Liver (tissue), 9 donors: ENCODE results near the gene NEK6. TPM values are rescaled to one million over a fixed set of nuclear protein-coding genes. Genes with fewer than 3 reads are reported as not detected.

ENCODE experiments used
- DNase-seq: peaks from one replicate; pipeline ENCODE4 v3.0.0-alpha.2; 2017; ENCODE audit warnings: low spot score
- H3K27ac ChIP-seq, 2 donors: one replicate each; pipeline ENCODE4 v1.7.0; 2013; ENCODE audit warnings: inconsistent platforms in 2 of 2, low read length in 2 of 2, control low read depth in 1 of 2, low read depth in 1 of 2, mild to moderate bottlenecking in 1 of 2
- H3K27me3 ChIP-seq, 4 donors: one replicate each; pipeline versions ENCODE4 v1.6.1 to v1.7.0; 2013; ENCODE audit warnings: low read length in 3 of 4, inconsistent platforms in 1 of 4, mild to moderate bottlenecking in 1 of 4, moderate library complexity in 1 of 4; ENCODE audit not compliant: control insufficient read depth in 4 of 4, insufficient read depth in 4 of 4
- H3K36me3 ChIP-seq, 4 donors: one replicate each; pipeline versions ENCODE4 v1.6.1 to v1.7.0; 2013; ENCODE audit warnings: low read length in 3 of 4, mild to moderate bottlenecking in 3 of 4, low read depth in 1 of 4, moderate library complexity in 1 of 4; ENCODE audit not compliant: control insufficient read depth in 4 of 4, insufficient read depth in 3 of 4
- H3K4me1 ChIP-seq, 4 donors: one replicate each; pipeline versions ENCODE4 v1.6.1 to v1.7.0; 2013; ENCODE audit warnings: low read length in 3 of 4, mild to moderate bottlenecking in 3 of 4, moderate library complexity in 1 of 4; ENCODE audit not compliant: control insufficient read depth in 4 of 4, insufficient read depth in 4 of 4
- H3K4me3 ChIP-seq, 3 donors: one replicate each; pipeline versions ENCODE4 v1.6.1 to v1.7.0; 2013; ENCODE audit warnings: low read length in 3 of 3, control low read depth in 1 of 3, low read depth in 1 of 3, mild to moderate bottlenecking in 1 of 3
- H3K9ac ChIP-seq, 2 donors: one replicate each; pipeline ENCODE4 v1.7.0; 2013; ENCODE audit warnings: low read length in 2 of 2, mild to moderate bottlenecking in 2 of 2, moderate library complexity in 2 of 2, control low read depth in 1 of 2, low read depth in 1 of 2
- H3K9me3 ChIP-seq, 4 donors: one replicate each; pipeline versions ENCODE4 v1.6.1 to v1.7.0; 2013; ENCODE audit warnings: low read length in 3 of 4; ENCODE audit not compliant: control insufficient read depth in 4 of 4
- EGR1 ChIP-seq, 2 donors: IDR thresholded peaks; 2 replicates each; pipeline ENCODE4 v1.6.1; 2016 to 2018; ENCODE audit warnings: antibody characterized with exemption in 2 of 2, low read depth in 2 of 2
- FOXA1 ChIP-seq: IDR thresholded peaks from 2 replicates; pipeline ENCODE4 v1.6.1; 2016; ENCODE audit warnings: antibody characterized with exemption
- FOXA2 ChIP-seq: IDR thresholded peaks from 2 replicates; pipeline ENCODE4 v1.6.1; 2016; ENCODE audit warnings: antibody characterized with exemption
- GABPA ChIP-seq, 2 donors: IDR thresholded peaks in 1 of 2; conservative IDR thresholded peaks in 1 of 2; 2 replicates each; pipeline ENCODE4 v1.6.1; 2016; ENCODE audit warnings: antibody characterized with exemption in 2 of 2, mild to moderate bottlenecking in 1 of 2, moderate library complexity in 1 of 2
- HNF4G ChIP-seq: IDR thresholded peaks from 2 replicates; pipeline ENCODE4 v1.6.1; 2016; ENCODE audit warnings: antibody characterized with exemption
- JUND ChIP-seq, 2 donors: IDR thresholded peaks; 2 replicates each; pipeline ENCODE4 v1.6.1; 2016; ENCODE audit warnings: antibody characterized with exemption in 2 of 2
- NR2F2 ChIP-seq: IDR thresholded peaks from 2 replicates; pipeline ENCODE4 v1.6.1; 2016; ENCODE audit warnings: antibody characterized with exemption
- RAD21 ChIP-seq, 2 donors: IDR thresholded peaks; 2 replicates each; pipeline ENCODE4 v1.6.1; 2016; ENCODE audit warnings: antibody characterized with exemption in 2 of 2, mild to moderate bottlenecking in 2 of 2
- RXRA ChIP-seq, 2 donors: IDR thresholded peaks; 2 replicates each; pipeline ENCODE4 v1.6.1; 2017 to 2018; ENCODE audit warnings: antibody characterized with exemption in 2 of 2, mild to moderate bottlenecking in 1 of 2
- SP1 ChIP-seq: IDR thresholded peaks from 2 replicates; pipeline ENCODE4 v1.6.1; 2018; ENCODE audit warnings: antibody characterized with exemption, mild to moderate bottlenecking
- TAF1 ChIP-seq: conservative IDR thresholded peaks from 2 replicates; pipeline ENCODE4 v1.6.1; 2016; ENCODE audit warnings: antibody characterized with exemption, mild to moderate bottlenecking
- YY1 ChIP-seq: IDR thresholded peaks from 2 replicates; pipeline ENCODE4 v1.6.1; 2016; ENCODE audit warnings: antibody characterized with exemption, mild to moderate bottlenecking
- WGBS: extraction: QIAGEN DNeasy Blood & Tissue Kit; methylation state at CpG from one replicate; pipeline ENCODE4 v1.1.7; 2013; 5-methylcytosine and 5-hydroxymethylcytosine counted together
- polyA plus RNA-seq, 2 donors: library from polyadenylated mRNA; stranded (reverse) in 1 of 2; unstranded in 1 of 2; fragments of 200-250 nt in 1 of 2; fragments of >200 nt in 1 of 2; fragmentation: Nextera tagmentation in 1 of 2; extraction: Ambion mirVana in 1 of 2; gene quantifications; one replicate each; pipeline versions ENCODE4 v1.2.1 to v1.2.3, GENCODE V29; 2013 to 2015
- total RNA-seq, 2 donors: library from RNA; depleted of rRNA; stranded (reverse); fragments of >200 nt; gene quantifications; one replicate each; pipeline ENCODE4 v1.2.3, GENCODE V29; 2014
- TF ChIP-seq, protein P1 (sequence below): IDR thresholded peaks from 2 replicates; pipeline ENCODE4 v1.6.1; 2016; ENCODE audit warnings: antibody characterized with exemption
- TF ChIP-seq, protein P2 (sequence below): IDR thresholded peaks from 2 replicates; pipeline ENCODE4 v1.6.1; 2016; ENCODE audit warnings: antibody characterized with exemption
- TF ChIP-seq, protein P3 (sequence below): IDR thresholded peaks from 2 replicates; pipeline ENCODE4 v1.6.1; 2016; ENCODE audit warnings: antibody characterized with exemption, mild to moderate bottlenecking
- TF ChIP-seq, protein P4 (sequence below): IDR thresholded peaks from 2 replicates; pipeline ENCODE4 v1.6.1; 2016; ENCODE audit warnings: antibody characterized with exemption
- donor health status: healthy.
- donor health status: healthy.
- donor health status: healthy.
- donor health status: healthy.
- donor health status: healthy.

NEK6 gene
- total and polyA plus RNA-seq, 4 donors = 32.5 to 49.7 (median 42.5) TPM

DNA sequence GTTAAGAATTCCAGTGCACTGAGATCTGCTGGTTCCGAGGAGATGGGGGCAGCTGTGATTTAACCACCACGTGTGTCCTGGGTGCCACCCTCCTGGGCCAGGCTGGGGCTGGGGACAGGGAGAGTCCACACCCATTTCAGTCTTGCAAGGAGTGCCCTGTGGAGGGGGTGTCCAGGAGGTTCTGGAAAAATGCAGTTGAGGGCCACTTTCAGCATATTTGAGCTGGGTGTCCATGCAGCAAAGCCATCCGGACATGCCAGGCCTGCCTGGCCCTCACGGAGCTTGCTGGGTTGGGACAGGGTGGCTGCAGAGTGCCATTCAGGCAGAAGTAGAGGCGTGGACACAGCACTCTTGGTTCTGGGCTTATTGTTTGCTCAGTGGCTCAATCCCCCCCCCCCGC is 68.1 kb downstream of the NEK6 start:
- Histone ChIP-seq H3K36me3 (peaks cover 20 to 79% (median 41%) of the 10 kb centered on the region in 4 donors), H3K9me3 (no peaks in the 10 kb centered on the region), H3K4me1 (no peaks in the 10 kb centered on the region), H3K4me3 (no peak overlapping the region), H3K27me3 (no peaks in the 10 kb centered on the region), H3K27ac (no peak overlapping the region), H3K9ac (no peak overlapping the region)
- no peak for DNase-seq
- TF ChIP-seq FOXA1 (no peak), YY1 (no peak), NR2F2 (no peak), TAF1 (no peak), SP1 (no peak), EGR1 (IDR thresholded peaks at IDR 0.05; ENCODE audit: low read depth in 2 of 2) (no peak), HNF4G (no peak), RAD21 (IDR thresholded peaks at IDR 0.05) (no peak), JUND (IDR thresholded peaks at IDR 0.05) (no peak), RXRA (IDR thresholded peaks at IDR 0.05) (no peak), GABPA (IDR thresholded peaks at IDR 0.05 in 1 of 2, conservative IDR thresholded peaks at IDR 0.05 in 1 of 2) (no peak), FOXA2 (no peak)
- TF ChIP-seq, protein P1, sequence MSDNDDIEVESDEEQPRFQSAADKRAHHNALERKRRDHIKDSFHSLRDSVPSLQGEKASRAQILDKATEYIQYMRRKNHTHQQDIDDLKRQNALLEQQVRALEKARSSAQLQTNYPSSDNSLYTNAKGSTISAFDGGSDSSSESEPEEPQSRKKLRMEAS = no peak
- TF ChIP-seq, protein P2, sequence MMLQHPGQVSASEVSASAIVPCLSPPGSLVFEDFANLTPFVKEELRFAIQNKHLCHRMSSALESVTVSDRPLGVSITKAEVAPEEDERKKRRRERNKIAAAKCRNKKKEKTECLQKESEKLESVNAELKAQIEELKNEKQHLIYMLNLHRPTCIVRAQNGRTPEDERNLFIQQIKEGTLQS = no peak
- TF ChIP-seq, protein P3, sequence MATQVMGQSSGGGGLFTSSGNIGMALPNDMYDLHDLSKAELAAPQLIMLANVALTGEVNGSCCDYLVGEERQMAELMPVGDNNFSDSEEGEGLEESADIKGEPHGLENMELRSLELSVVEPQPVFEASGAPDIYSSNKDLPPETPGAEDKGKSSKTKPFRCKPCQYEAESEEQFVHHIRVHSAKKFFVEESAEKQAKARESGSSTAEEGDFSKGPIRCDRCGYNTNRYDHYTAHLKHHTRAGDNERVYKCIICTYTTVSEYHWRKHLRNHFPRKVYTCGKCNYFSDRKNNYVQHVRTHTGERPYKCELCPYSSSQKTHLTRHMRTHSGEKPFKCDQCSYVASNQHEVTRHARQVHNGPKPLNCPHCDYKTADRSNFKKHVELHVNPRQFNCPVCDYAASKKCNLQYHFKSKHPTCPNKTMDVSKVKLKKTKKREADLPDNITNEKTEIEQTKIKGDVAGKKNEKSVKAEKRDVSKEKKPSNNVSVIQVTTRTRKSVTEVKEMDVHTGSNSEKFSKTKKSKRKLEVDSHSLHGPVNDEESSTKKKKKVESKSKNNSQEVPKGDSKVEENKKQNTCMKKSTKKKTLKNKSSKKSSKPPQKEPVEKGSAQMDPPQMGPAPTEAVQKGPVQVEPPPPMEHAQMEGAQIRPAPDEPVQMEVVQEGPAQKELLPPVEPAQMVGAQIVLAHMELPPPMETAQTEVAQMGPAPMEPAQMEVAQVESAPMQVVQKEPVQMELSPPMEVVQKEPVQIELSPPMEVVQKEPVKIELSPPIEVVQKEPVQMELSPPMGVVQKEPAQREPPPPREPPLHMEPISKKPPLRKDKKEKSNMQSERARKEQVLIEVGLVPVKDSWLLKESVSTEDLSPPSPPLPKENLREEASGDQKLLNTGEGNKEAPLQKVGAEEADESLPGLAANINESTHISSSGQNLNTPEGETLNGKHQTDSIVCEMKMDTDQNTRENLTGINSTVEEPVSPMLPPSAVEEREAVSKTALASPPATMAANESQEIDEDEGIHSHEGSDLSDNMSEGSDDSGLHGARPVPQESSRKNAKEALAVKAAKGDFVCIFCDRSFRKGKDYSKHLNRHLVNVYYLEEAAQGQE = no peak
- TF ChIP-seq, protein P4, sequence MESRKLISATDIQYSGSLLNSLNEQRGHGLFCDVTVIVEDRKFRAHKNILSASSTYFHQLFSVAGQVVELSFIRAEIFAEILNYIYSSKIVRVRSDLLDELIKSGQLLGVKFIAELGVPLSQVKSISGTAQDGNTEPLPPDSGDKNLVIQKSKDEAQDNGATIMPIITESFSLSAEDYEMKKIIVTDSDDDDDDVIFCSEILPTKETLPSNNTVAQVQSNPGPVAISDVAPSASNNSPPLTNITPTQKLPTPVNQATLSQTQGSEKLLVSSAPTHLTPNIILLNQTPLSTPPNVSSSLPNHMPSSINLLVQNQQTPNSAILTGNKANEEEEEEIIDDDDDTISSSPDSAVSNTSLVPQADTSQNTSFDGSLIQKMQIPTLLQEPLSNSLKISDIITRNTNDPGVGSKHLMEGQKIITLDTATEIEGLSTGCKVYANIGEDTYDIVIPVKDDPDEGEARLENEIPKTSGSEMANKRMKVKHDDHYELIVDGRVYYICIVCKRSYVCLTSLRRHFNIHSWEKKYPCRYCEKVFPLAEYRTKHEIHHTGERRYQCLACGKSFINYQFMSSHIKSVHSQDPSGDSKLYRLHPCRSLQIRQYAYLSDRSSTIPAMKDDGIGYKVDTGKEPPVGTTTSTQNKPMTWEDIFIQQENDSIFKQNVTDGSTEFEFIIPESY = no peak
- WGBS = 91% methylated on average over 6 of the region's 6 CpGs

DNA sequence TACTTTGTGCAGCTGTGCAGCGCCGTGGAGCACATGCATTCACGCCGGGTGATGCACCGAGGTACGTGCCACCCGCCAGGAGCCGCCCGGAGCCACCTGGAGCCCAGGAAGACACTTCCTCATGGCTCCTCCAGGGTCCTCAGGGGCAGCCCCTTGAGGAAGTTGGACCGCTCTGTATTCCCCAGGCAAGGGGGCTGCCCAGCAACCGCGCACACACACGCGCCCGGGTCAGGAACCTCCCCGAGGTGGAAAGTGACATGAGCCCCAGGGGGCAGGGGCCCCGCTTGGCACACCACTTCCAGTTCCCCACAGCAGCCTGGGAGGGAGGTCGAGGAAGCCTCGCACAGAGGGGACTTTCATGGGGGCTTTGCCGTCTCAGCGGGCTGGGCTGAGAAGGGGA is 68.6 kb downstream of the NEK6 start:
- no peak overlapping the region for H3K4me3 ChIP-seq
- H3K9me3 ChIP-seq = no peaks in the 10 kb centered on the region
- H3K4me1 ChIP-seq = no peaks in the 10 kb centered on the region
- H3K27ac ChIP-seq = no peak overlapping the region
- H3K27me3 ChIP-seq = no peaks in the 10 kb centered on the region
- peaks cover 17 to 77% (median 42%) of the 10 kb centered on the region in 4 donors for H3K36me3 ChIP-seq
- no peak for DNase-seq
- 95% methylated on average over 21 of the region's 21 CpGs for WGBS
- TF ChIP-seq EGR1 (IDR thresholded peaks at IDR 0.05; ENCODE audit: low read depth in 2 of 2) (no peak), RXRA (IDR thresholded peaks at IDR 0.05) (no peak)
- H3K9ac ChIP-seq = no peak overlapping the region
